ENCODE results near the gene SLC13A2.

DNA sequence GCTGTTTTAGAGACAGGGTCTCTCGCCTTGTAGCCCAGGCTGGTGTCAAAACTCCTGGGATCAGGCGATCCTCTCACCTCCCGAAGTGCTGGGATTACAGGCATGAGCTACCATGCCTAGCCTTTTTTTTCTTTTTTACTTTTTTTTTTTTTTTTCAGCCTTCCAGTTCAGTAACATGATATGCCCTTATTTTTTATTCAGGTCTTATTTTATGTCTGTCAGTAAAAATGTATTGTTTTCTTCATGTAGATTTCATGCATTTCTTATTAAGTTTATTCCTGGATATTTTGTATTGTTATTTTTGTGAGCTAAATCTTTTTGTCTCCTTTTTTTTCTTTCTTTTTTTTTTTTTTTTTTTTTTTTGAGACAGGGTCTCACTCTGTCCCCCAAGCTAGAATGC, 30.0 kb downstream of the SLC13A2 start:
- TF ChIP-seq POLR2A (IDR thresholded peaks at IDR 0.05) (no peak), POLR2AphosphoS5 (IDR thresholded peaks at IDR 0.05; ENCODE audit: insufficient read depth in 1 of 2, low read depth in 1 of 2) (no peak)
- TF ChIP-seq, protein P1, sequence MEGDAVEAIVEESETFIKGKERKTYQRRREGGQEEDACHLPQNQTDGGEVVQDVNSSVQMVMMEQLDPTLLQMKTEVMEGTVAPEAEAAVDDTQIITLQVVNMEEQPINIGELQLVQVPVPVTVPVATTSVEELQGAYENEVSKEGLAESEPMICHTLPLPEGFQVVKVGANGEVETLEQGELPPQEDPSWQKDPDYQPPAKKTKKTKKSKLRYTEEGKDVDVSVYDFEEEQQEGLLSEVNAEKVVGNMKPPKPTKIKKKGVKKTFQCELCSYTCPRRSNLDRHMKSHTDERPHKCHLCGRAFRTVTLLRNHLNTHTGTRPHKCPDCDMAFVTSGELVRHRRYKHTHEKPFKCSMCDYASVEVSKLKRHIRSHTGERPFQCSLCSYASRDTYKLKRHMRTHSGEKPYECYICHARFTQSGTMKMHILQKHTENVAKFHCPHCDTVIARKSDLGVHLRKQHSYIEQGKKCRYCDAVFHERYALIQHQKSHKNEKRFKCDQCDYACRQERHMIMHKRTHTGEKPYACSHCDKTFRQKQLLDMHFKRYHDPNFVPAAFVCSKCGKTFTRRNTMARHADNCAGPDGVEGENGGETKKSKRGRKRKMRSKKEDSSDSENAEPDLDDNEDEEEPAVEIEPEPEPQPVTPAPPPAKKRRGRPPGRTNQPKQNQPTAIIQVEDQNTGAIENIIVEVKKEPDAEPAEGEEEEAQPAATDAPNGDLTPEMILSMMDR (IDR thresholded peaks at IDR 0.05): no peak
